Hematopoietic multipotent progenitor cell treated with erythropoietin and hydrocortisone succinate and interleukin-3 and kit ligand, for 8 days (in vitro differentiated cells): ENCODE results near the gene GAS6.

ENCODE experiments used
- DNase-seq: peaks from one replicate; pipeline ENCODE4 v3.0.0-alpha.2; 2015

GAS6 gene

GRCh38 chr13:113785051-113786010, 78.5 kb downstream of the GAS6 start:
- no peak for DNase-seq

- no peak for DNase-seq
Observed at GRCh38 chr13:113784645-113785024, 79.2 kb downstream of the GAS6 start.

GRCh38 chr13:113783966-113784644, 79.8 kb downstream of the GAS6 start:
- DNase-seq: no peak

- no peak for DNase-seq
Observed at GRCh38 chr13:113783200-113783881, 80.5 kb downstream of the GAS6 start.

- no peak for DNase-seq
Observed at GRCh38 chr13:113782472-113782871, 81.4 kb downstream of the GAS6 start.

GRCh38 chr13:113781571-113781970, 82.3 kb downstream of the GAS6 start:
- DNase-seq: no peak

GRCh38 chr13:113777311-113778260, 86.3 kb downstream of the GAS6 start:
- DNase-seq: peak; percentile 6

- DNase-seq: no peak
Observed at GRCh38 chr13:113776231-113777125, 87.4 kb downstream of the GAS6 start.

GRCh38 chr13:113775451-113776145, 88.3 kb downstream of the GAS6 start:
- DNase-seq: no peak

- no peak for DNase-seq
Observed at GRCh38 chr13:113774177-113775107, 89.4 kb downstream of the GAS6 start.

GRCh38 chr13:113771709-113772331, 92.1 kb downstream of the GAS6 start:
- DNase-seq: peak; percentile 12

GRCh38 chr13:113770937-113771336, 92.9 kb downstream of the GAS6 start:
- no peak for DNase-seq
